Natural killer cell treated with Interleukin-12 subunit alpha and Interleukin-12 subunit beta and Interleukin-15 and Interleukin-18, amount 100 ng/mL, for 72 hours (primary cell): ENCODE measurements around the gene RHBDL1. TPM values are rescaled to one million over a fixed set of nuclear protein-coding genes. Genes with fewer than 3 reads are reported as not detected.

Experiments
- ATAC-seq, 2 donors: fragments of 150-1000 bp; cut with Tn5 transposase in 1 of 2; sonication (Bioruptor Pico), chemical (Tn5 transposase) in 1 of 2; 2 replicates each; pipeline ENCODE4 v1.10.0; 2021
- DNase-seq: peaks from one replicate; pipeline ENCODE4 v3.0.0; 2022; ENCODE audit warnings: low spot score
- H3K27ac Mint-ChIP-seq, 2 donors: 1 replicate in 1 of 2; 2 replicates in 1 of 2; pipeline ENCODE4 v1.8.0; 2022; ENCODE audit warnings: mixed read lengths in 2 of 2, mild to moderate bottlenecking in 1 of 2, moderate library complexity in 1 of 2
- H3K27me3 Mint-ChIP-seq, 2 donors: 1 replicate in 1 of 2; 2 replicates in 1 of 2; pipeline ENCODE4 v1.8.0; 2022; ENCODE audit warnings: mixed read lengths in 2 of 2
- H3K36me3 Mint-ChIP-seq: one replicate; pipeline ENCODE4 v1.8.0; 2022; ENCODE audit warnings: mixed read lengths
- H3K4me1 Mint-ChIP-seq, 2 donors: 1 replicate in 1 of 2; 2 replicates in 1 of 2; pipeline ENCODE4 v1.8.0; 2022; ENCODE audit warnings: low read depth in 2 of 2, mixed read lengths in 2 of 2, mild to moderate bottlenecking in 1 of 2
- H3K4me3 Mint-ChIP-seq: one replicate; pipeline ENCODE4 v1.8.0; 2022; ENCODE audit warnings: mixed read lengths
- H3K9me3 Mint-ChIP-seq: 2 replicates; pipeline ENCODE4 v1.8.0; 2022; ENCODE audit warnings: mixed read lengths
- total RNA-seq, 2 donors: library from RNA; stranded (reverse); gene quantifications; one replicate each; pipeline ENCODE4 v1.2.3, GENCODE V29; 2022

The RHBDL1 gene
- total RNA-seq, 2 donors from 2014 or later: 1.0 to 1.5 TPM

- DNase-seq (no peak), ATAC-seq (peak; percentile 51 to 52)
- Mint-ChIP-seq H3K9me3 (no peaks in the 10 kb centered on the region), H3K27ac (no peak overlapping the region), H3K27me3 (peaks cover 9% of the 10 kb centered on the region in 2 donors), H3K36me3 (no peaks in the 10 kb centered on the region), H3K4me3 (no peak overlapping the region), H3K4me1 (no peaks in the 10 kb centered on the region)
Observed at GRCh38 chr16:700684-701584, 25.5 kb downstream of the RHBDL1 start.

GRCh38 chr16:702341-702740 is 26.9 kb downstream of the RHBDL1 start:
- Mint-ChIP-seq H3K27me3 (peaks cover 9% of the 10 kb centered on the region in 2 donors), H3K4me3 (no peak overlapping the region), H3K27ac (no peak overlapping the region), H3K36me3 (no peaks in the 10 kb centered on the region), H3K4me1 (no peaks in the 10 kb centered on the region), H3K9me3 (no peaks in the 10 kb centered on the region)
- no peak for ATAC-seq
- DNase-seq: no peak

GRCh38 chr16:703406-703805 is 27.9 kb downstream of the RHBDL1 start:
- Mint-ChIP-seq H3K36me3 (no peaks in the 10 kb centered on the region), H3K4me1 (no peaks in the 10 kb centered on the region), H3K27me3 (peaks cover 9 to 16% of the 10 kb centered on the region in 2 donors), H3K27ac (no peak overlapping the region), H3K4me3 (no peak overlapping the region), H3K9me3 (no peaks in the 10 kb centered on the region)
- DNase-seq: no peak
- no peak for ATAC-seq

- DNase-seq (no peak), ATAC-seq (no peak)
- Mint-ChIP-seq H3K4me1 (no peaks in the 10 kb centered on the region), H3K27ac (no peak overlapping the region), H3K4me3 (no peak overlapping the region), H3K27me3 (peaks cover 9 to 17% of the 10 kb centered on the region in 2 donors), H3K36me3 (no peaks in the 10 kb centered on the region), H3K9me3 (no peaks in the 10 kb centered on the region)
Observed at GRCh38 chr16:704047-704446, 28.6 kb downstream of the RHBDL1 start.

DNA sequence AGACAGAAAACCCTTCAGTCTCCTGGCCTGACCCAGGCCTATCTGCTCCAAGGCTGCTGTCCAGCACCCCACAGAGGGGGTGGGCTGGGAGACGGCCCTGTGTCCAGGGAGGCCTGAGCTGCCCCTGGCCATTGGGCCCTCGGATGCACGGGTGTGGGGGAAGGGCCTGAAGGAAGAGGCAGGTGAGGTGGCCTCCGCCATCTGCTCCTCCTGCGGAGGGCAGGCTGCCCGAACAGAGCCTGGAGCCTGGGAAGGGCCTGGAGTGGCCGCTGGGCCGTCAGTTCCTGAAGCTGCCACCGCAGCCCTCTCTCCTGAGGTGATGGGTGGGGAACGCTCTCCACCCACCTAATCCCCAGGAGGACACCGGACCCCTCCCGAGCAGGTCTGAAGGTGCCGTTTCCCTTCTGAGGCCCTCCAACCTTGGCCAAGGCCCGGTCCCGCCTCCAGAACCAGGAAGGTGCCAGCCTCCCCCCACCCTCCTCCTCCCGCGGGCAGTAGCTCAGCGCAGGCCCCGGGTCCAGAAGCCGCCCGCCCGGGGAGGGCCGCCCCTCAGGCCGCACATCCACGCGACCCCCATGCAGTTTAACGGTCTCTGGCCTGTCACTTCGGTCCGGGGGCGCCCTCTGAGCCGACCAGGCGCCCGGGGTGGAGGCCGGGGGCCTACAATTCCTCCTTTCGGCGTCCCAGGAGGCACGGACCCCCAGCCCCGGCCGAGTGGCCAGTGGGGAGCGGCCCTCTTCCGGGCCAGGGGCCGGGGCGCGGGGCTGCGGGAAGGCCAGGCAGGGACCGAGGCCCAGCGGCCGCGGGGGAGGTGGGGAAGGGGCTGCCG is 29.3 kb downstream of the RHBDL1 start:
- Mint-ChIP-seq H3K27me3 (peaks cover 9 to 17% of the 10 kb centered on the region in 2 donors), H3K4me3 (no peak overlapping the region), H3K27ac (no peak overlapping the region), H3K36me3 (no peaks in the 10 kb centered on the region), H3K9me3 (no peaks in the 10 kb centered on the region), H3K4me1 (no peaks in the 10 kb centered on the region)
- no peak for DNase-seq
- ATAC-seq: no peak

DNA sequence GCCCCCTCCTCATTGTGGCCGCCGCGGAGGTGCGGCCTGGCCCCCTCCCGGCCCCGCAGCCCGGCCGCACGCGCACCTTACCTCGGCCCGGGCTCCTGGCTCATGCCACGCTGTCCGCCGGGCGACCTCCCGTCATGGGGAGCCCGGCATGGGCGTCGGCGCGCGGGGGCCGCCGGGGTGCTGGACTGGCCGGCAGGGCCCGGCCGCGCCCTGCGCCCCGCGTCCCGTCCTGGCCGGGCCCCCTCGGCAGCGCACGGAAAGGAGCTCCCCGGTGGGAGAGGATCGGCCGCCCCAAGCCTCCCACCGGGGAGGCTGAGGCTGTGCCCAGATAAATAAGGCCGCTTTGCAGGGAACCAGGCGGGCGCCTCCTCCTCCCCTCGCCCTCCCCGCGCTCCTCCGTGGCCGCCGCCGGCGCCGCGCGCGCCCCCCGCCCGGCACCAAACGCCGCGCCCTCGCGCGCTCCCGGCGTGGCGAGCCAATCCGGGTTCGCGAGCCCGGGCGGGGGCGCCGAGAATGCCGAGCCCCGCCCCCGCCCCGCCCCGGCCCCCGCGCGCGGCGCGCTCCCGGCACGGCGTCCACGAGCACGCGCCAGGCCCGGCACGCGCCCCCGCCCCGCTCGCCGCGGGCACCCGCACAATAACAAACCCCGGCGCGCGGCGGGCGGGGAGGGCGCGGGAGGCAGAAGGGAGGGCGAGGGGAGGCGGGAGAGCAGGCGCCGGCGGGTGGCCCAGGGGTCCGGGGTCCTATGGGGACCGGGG is 30.1 kb downstream of the RHBDL1 start, which contains the start of gene FBXL16:
FBXL16 (minus strand) TSS at position 371 of the 758 bp plus-strand sequence. CDS start 8,396 bp downstream, outside the sequence.
- H3K4me3 Mint-ChIP-seq: no peak within 1 kb of the TSS
- peaks cover 9 to 17% of the 10 kb centered on the region in 2 donors for H3K27me3 Mint-ChIP-seq
- ATAC-seq: no peak
- H3K27ac Mint-ChIP-seq: no peak within 1 kb of the TSS
- no peak for DNase-seq
- no peaks in the 10 kb centered on the region for H3K4me1 Mint-ChIP-seq
- H3K36me3 Mint-ChIP-seq: no peaks in the 10 kb centered on the region
- H3K9me3 Mint-ChIP-seq: no peaks in the 10 kb centered on the region

DNA sequence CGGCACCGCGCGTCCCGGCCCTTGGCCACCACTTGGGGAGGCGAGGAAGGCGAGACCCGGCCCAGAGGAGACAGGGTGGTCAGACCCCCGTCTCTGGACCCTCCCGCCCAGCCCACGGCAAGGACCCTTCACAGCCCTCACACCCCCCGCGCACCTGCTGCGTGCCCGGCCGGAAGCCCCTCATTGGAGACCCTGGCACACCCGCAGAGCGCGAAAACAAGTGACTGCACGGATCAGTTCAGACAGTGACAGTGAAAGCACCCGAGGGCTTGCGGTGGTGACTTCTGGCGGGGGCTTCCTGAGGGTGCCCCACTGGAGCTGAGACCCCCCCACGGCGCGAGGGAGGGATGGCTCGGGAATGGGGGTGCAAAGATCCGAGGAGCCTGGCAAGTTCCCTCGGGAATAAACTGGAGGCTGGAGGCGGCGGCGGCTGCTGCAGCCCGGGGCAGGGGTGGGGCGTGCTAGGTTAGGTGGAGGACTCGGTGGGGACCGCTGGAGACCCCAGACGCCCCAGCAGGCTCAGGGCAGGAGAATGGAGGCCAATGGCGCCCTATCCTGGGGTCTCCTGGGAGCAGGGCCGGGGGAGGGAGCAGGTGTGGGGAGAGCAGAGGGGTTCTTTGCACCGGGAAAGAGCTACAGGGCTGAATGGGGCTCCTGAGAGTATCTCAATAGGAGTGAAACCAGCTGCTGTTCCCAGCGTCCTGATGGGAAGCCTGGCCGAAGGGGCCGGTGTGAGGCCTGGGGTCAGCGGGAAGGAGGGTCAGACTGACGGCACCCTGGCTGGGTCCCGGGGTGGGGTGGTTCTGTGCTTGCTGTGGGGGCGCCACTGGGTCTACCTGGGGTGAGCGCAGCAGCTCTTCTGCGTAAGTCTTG is 31.0 kb downstream of the RHBDL1 start:
- Mint-ChIP-seq H3K36me3 (no peaks in the 10 kb centered on the region), H3K27me3 (peaks cover 9 to 17% of the 10 kb centered on the region in 2 donors), H3K4me1 (no peaks in the 10 kb centered on the region), H3K27ac (no peak overlapping the region), H3K9me3 (no peaks in the 10 kb centered on the region), H3K4me3 (no peak overlapping the region)
- DNase-seq (no peak), ATAC-seq (no peak)

- ATAC-seq (no peak), DNase-seq (no peak)
- Mint-ChIP-seq H3K4me1 (no peaks in the 10 kb centered on the region), H3K4me3 (no peak overlapping the region), H3K27ac (no peak overlapping the region), H3K36me3 (no peaks in the 10 kb centered on the region), H3K27me3 (peaks cover 7 to 16% of the 10 kb centered on the region in 2 donors), H3K9me3 (no peaks in the 10 kb centered on the region)
Observed at GRCh38 chr16:707062-707538, 31.6 kb downstream of the RHBDL1 start.

- Mint-ChIP-seq H3K27me3 (peaks cover 0 to 13% of the 10 kb centered on the region in 2 donors), H3K9me3 (no peaks in the 10 kb centered on the region), H3K4me3 (no peak overlapping the region), H3K4me1 (peaks cover 0 to 3% of the 10 kb centered on the region in 2 donors), H3K36me3 (no peaks in the 10 kb centered on the region), H3K27ac (no peak overlapping the region)
- no peak for ATAC-seq
- no peak for DNase-seq
Observed at GRCh38 chr16:708019-708418, 32.5 kb downstream of the RHBDL1 start.

GRCh38 chr16:708959-709358 is 33.5 kb downstream of the RHBDL1 start:
- Mint-ChIP-seq H3K4me3 (no peak overlapping the region), H3K27me3 (peaks cover 0 to 13% of the 10 kb centered on the region in 2 donors), H3K36me3 (no peaks in the 10 kb centered on the region), H3K27ac (no peak overlapping the region), H3K9me3 (no peaks in the 10 kb centered on the region), H3K4me1 (peaks cover 0 to 3% of the 10 kb centered on the region in 2 donors)
- DNase-seq: no peak
- no peak for ATAC-seq

- peaks cover 0 to 11% of the 10 kb centered on the region in 2 donors for H3K27me3 Mint-ChIP-seq
Observed at GRCh38 chr16:709566-710499, 34.4 kb downstream of the RHBDL1 start.

More at GRCh38 chr16:709566-710499, 34.4 kb downstream of the RHBDL1 start:
- H3K27ac Mint-ChIP-seq: no peak overlapping the region
- ATAC-seq (no peak), DNase-seq (no peak)
- H3K4me1 Mint-ChIP-seq: peaks cover 0 to 3% of the 10 kb centered on the region in 2 donors
- H3K9me3 Mint-ChIP-seq: no peaks in the 10 kb centered on the region
- H3K36me3 Mint-ChIP-seq: no peaks in the 10 kb centered on the region
- no peak overlapping the region for H3K4me3 Mint-ChIP-seq
